GM19239 (cell line): ENCODE results near the gene GLB1L.
"Not testable (repeated sequence)": the region's sequence is repeated elsewhere in the genome, so short reads cannot be mapped to it uniquely, and the experiment has no call there.

Source experiments
- DNase-seq: peaks from one replicate; pipeline ENCODE4 v3.0.0; 2011; ENCODE audit warnings: low spot score; ENCODE audit not compliant: insufficient read length
- FAIRE-seq: peaks from 2 replicates; lab custom pipeline; 2011; peaks lifted over from hg19 to GRCh38; lab: Jason Lieb, UNC

Gene GLB1L

GRCh38 chr2:219245148-219245898, at the start of gene GLB1L, which contains the start of gene STK16:
Gene GLB1L, minus strand, starts transcription at chr2:219245444. Its CDS starts 1,871 bp downstream, at chr2:219243573.
Gene STK16, plus strand, starts transcription at chr2:219245479. Its CDS starts 521 bp downstream, at chr2:219246000.
- DNase-seq (peak; percentile 89), FAIRE-seq (peak; percentile 89)

GRCh38 chr2:219294356-219295351, 49.4 kb upstream of the GLB1L start:
- FAIRE-seq: peak; percentile 90
- peak; percentile 97 for DNase-seq

- DNase-seq: no peak
- no peak for FAIRE-seq
These were observed 48.5 kb upstream of the GLB1L start for GRCh38 chr2:219293736-219294231.

- FAIRE-seq (no peak), DNase-seq (no peak)
These were observed 47.4 kb upstream of the GLB1L start for GRCh38 chr2:219292616-219293015.

DNA sequence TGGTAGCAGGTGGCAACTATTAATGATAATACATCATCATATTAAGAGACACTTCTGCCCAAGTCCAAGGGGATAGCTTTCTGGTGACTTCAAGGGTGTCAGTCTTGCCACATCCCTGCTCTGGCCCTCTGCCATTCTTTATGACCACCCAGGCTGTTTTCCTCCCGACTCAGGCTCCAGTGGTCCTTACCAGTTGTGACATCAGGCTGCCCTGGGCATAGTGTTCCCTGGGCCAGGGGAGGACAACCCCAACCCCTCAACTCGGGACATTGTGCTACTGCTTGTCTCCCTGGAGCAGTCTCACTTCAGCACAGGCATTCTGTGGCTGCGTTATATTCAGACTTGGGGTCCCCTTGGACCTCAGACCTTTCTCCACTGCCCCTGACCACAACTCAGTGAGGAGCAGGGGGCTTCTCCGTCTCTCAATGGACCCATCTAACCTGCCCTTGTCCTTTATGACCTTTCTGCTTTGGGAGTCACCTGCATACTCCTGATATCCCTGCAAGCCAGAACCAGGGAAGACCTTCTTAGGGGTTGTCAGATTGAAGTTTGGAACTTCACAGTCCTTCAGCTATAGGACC, 46.8 kb upstream of the GLB1L start:
- no peak for DNase-seq
- FAIRE-seq: no peak

GRCh38 chr2:219291394-219291793, 46.1 kb upstream of the GLB1L start:
- FAIRE-seq (no peak), DNase-seq (no peak)

GRCh38 chr2:219290381-219291171, 45.3 kb upstream of the GLB1L start:
- FAIRE-seq: no peak
- DNase-seq: no peak

DNA sequence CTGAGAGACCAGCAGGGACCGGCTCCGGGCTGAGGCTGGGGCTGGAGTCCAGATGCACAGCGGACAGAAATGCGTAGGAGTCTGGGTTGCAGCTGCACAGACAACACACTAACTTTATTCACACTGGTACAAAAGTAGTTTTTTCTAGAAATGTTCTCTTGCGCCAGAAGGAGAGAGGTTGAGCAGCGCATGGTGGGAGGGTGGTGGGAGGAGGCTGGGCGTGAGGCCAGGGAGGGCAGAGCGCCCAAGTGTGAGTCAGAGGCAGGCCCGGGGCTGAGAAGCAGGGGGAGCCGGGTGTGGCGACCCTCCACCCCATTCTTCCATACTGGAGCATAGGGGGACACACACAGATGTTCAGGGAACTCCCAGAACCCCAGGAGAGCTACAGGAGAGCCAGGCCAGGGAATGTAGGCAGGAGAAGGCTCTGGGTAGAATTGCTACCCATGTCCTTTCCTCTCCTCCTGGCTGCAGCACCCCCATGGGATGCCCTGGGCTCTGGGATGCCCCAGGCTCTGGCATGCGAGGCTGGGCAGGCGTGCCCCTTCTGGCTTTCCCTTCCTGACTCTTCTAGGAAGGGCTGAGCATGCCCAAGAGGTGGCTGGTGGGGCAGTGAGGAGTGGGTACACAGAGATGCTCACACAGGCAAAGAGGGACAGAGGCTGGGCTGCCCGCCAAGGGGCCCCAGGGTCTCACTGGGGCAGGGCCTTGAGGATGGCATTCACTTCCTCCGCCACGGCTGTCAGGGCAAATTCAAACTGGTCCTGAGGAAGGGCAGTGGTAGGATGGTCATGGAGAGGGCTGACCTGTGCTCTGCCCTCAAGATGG, 44.5 kb upstream of the GLB1L start:
- DNase-seq: no peak
- FAIRE-seq: no peak

DNA sequence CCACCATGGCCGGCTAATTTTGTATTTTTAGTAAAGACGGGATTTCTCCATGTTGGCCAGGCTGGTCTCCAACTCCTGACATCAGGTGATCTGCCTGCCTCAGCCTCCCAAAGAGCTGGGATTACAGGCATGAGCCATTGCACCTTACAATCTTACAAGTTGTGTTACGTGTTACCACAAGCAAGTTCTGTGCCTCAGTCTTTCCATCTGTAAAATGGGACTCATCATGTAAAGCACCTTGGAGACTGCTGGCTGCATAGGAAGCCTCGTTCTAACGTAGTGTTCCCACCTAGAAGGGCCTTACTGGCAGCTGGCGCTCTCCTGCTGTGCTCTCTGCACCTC, 43.9 kb upstream of the GLB1L start:
- FAIRE-seq (no peak), DNase-seq (no peak)

- DNase-seq (no peak), FAIRE-seq (no peak)
These were observed 42.5 kb upstream of the GLB1L start for GRCh38 chr2:219287580-219288265.

DNA sequence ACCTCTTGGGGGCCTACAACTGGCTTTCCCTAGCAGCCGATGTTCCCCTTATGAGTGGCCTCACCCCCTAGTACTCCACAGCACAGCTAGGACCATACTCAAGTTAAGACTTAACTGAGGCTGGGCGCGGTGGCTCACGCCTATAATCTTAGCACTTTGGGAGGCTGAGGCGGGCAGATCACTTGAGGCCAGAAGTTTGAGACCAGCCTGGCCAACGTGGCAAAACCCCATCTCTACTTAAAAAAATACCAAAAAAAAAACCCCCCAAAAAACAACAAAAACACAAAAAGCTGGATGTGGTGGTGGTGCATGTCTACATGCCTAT, 41.8 kb upstream of the GLB1L start:
- DNase-seq, FAIRE-seq: not testable (repeated sequence)

DNA sequence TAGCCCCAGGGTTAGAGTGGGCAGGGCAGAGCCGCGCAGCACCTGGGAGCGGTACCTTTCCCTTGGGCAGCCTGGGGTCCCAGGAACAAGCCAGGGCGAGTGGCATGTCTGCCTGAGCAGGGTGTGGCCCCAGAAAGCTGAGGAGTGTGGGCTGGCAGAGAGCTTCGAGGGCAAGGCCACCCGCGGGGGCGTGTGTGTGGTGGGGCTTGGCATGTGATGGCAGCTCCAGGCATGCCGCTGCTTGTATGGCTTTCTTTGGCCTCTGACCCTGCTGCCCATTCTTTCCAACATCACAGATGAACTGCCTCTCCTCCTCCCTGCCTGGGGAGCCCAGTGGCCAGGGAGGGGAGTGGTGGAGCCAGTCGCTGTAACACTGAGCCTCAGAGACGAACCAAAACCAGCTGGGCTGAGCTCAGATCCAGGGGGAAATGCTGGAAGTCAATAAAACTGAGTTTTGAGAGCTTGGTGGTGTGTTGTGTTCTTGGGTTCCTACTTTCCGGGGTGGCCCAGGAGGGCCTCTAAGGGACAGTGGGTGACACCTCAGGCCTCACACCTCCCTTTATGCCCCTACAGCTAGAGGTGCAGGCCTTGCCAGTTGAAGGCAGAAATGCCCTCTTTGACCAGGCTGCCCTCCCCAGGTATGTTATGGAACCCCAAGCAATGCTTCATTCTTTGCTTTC, 41.3 kb upstream of the GLB1L start:
- no peak for FAIRE-seq

GRCh38 chr2:219285894-219286425, 40.7 kb upstream of the GLB1L start:
- FAIRE-seq: no peak

More for the DNA sequence above, 41.3 kb upstream of the GLB1L start:
- no peak for DNase-seq

GRCh38 chr2:219285373-219285735, 40.1 kb upstream of the GLB1L start:
- DNase-seq (no peak), FAIRE-seq (no peak)

More at GRCh38 chr2:219285894-219286425, 40.7 kb upstream of the GLB1L start:
- DNase-seq: no peak

- DNase-seq (no peak), FAIRE-seq (no peak)
These were observed 39.5 kb upstream of the GLB1L start for GRCh38 chr2:219284501-219285372.

DNA sequence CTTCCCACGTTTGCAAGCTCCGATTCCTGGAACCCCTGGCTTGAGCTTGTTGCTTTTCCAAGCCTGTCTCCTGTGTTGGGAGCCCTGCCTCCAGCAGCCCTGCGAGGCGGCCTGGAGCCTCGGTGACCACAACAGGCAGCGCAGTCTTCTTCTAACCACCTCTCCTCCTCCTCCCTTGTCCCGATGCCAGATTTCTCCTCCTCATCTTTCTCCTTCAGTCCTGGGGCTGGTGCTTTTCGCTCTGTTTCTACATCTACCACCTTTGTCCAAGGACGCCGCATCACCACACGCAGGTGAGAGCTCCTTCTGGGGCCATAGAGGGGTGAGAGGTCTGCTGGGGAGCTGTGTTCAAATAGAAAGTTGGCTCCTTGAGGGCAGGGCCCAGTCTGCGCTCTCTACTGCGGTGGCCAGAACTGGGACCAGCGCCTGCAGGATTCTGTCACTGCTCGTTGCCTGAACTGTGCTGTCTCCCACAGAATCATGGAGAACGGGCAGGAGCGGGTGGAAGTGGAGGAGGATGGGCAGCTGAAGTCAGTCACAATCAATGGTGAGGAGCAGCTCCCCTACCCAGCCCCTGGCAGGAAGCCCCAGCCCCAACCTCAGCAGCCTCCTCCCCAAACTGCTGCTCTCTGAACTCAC, 37.8 kb upstream of the GLB1L start:
- no peak for FAIRE-seq

More for the DNA sequence above, 37.8 kb upstream of the GLB1L start:
- DNase-seq: no peak
